SJSA1 (cell line): ENCODE data around the gene SCAF11. TPM values are rescaled to one million over a fixed set of nuclear protein-coding genes. Genes with fewer than 3 reads are reported as not detected.

ENCODE experiments used
- DNase-seq, 2 experiments: peaks; one replicate each; pipeline ENCODE4 v3.0.0-alpha.2; 2015 to 2020; ENCODE audit warnings: low spot score in 2 of 2, low read depth in 1 of 2
- H3K27ac ChIP-seq: fragments of 250-450 bp; sonication (Bioruptor Pico); 2 replicates; pipeline ENCODE4 v1.5.1; 2020; ENCODE audit warnings: mild to moderate bottlenecking, moderate library complexity
- H3K27me3 ChIP-seq: fragments of 250-450 bp; sonication (Bioruptor Pico); replicated peaks from 2 replicates; pipeline ENCODE4 v1.5.1; 2020; ENCODE audit warnings: mild to moderate bottlenecking, moderate library complexity
- H3K36me3 ChIP-seq: fragments of 250-450 bp; sonication (Bioruptor Pico); 2 replicates; pipeline ENCODE4 v1.5.1; 2020; ENCODE audit warnings: mild to moderate bottlenecking
- H3K4me1 ChIP-seq: fragments of 250-450 bp; sonication (Bioruptor Pico); replicated peaks from 2 replicates; pipeline ENCODE4 v1.6.1; 2021; ENCODE audit warnings: mild to moderate bottlenecking
- H3K4me3 ChIP-seq: fragments of 250-450 bp; sonication (Bioruptor Pico); 2 replicates; pipeline ENCODE4 v1.5.1; 2020; ENCODE audit warnings: mild to moderate bottlenecking
- H3K9me3 ChIP-seq: fragments of 250-450 bp; sonication (Bioruptor Pico); replicated peaks from 2 replicates; pipeline ENCODE4 v1.5.1; 2020; ENCODE audit warnings: mild to moderate bottlenecking
- total RNA-seq: library from RNA; depleted of rRNA; stranded (reverse); fragments of >200 nt; shearing (Covaris generic); gene quantifications from 2 replicates; pipeline ENCODE4 v1.2.3, GENCODE V29; 2014

SCAF11 gene
- total RNA-seq, 1 experiment from 2014 or later, result 98.0 TPM

GRCh38 chr12:45883187-45883586 is 107.2 kb downstream of the SCAF11 start:
- peak in 1 of 2 experiments; percentile 2 for DNase-seq
- peak overlapping the region; percentile 31 for H3K27ac ChIP-seq

GRCh38 chr12:45880533-45880932 is 109.8 kb downstream of the SCAF11 start:
- Histone ChIP-seq H3K36me3 (peaks cover 11% of the 10 kb centered on the region), H3K27ac (no peak overlapping the region), H3K4me3 (no peak overlapping the region), H3K4me1 (peaks cover 39% of the 10 kb centered on the region), H3K27me3 (no peaks in the 10 kb centered on the region), H3K9me3 (no peaks in the 10 kb centered on the region; the same call in 1 of the 2 replicates)
- no peak for DNase-seq

More at GRCh38 chr12:45883187-45883586, 107.2 kb downstream of the SCAF11 start:
- H3K9me3 ChIP-seq, result no peaks in the 10 kb centered on the region; the same call in 1 of the 2 replicates
- peaks cover 12% of the 10 kb centered on the region for H3K36me3 ChIP-seq
- H3K27me3 ChIP-seq, result no peaks in the 10 kb centered on the region
- no peak overlapping the region for H3K4me3 ChIP-seq
- peaks cover 32% of the 10 kb centered on the region for H3K4me1 ChIP-seq

- H3K9me3 ChIP-seq, result no peaks in the 10 kb centered on the region
- H3K4me1 ChIP-seq, result peaks cover 39% of the 10 kb centered on the region
- peak in 1 of 2 experiments; percentile 2 for DNase-seq
- H3K27me3 ChIP-seq, result no peaks in the 10 kb centered on the region
- H3K36me3 ChIP-seq, result peaks cover 15% of the 10 kb centered on the region; the same call in 1 of the 2 replicates
- H3K27ac ChIP-seq, result peak overlapping the region; percentile 32; the same call in 1 of the 2 replicates
- H3K4me3 ChIP-seq, result no peak overlapping the region
These were observed 110.9 kb downstream of the SCAF11 start for GRCh38 chr12:45879363-45879895.

- peak in 1 of 2 experiments; percentile 57 for DNase-seq
- Histone ChIP-seq H3K27ac (peak overlapping the region; percentile 32), H3K4me3 (no peak overlapping the region), H3K4me1 (peaks cover 38% of the 10 kb centered on the region), H3K27me3 (no peaks in the 10 kb centered on the region), H3K9me3 (no peaks in the 10 kb centered on the region), H3K36me3 (peaks cover 18% of the 10 kb centered on the region)
These were observed 111.6 kb downstream of the SCAF11 start for GRCh38 chr12:45878630-45879255.

GRCh38 chr12:45877069-45877468 is 113.3 kb downstream of the SCAF11 start:
- H3K4me1 ChIP-seq, result peaks cover 22% of the 10 kb centered on the region
- no peak for DNase-seq
- H3K4me3 ChIP-seq, result no peak overlapping the region
- peaks cover 23% of the 10 kb centered on the region for H3K36me3 ChIP-seq
- H3K27ac ChIP-seq, result no peak overlapping the region
- H3K9me3 ChIP-seq, result no peaks in the 10 kb centered on the region
- H3K27me3 ChIP-seq, result no peaks in the 10 kb centered on the region

GRCh38 chr12:45872446-45872845 is 117.9 kb downstream of the SCAF11 start:
- Histone ChIP-seq H3K9me3 (no peaks in the 10 kb centered on the region), H3K36me3 (peaks cover 23% of the 10 kb centered on the region), H3K4me1 (no peaks in the 10 kb centered on the region; the same call in 1 of the 2 replicates), H3K27me3 (no peaks in the 10 kb centered on the region), H3K27ac (no peak overlapping the region), H3K4me3 (no peak overlapping the region)
- DNase-seq, result no peak
